H9 (cell line): ENCODE data around the gene ARVCF. TPM values are rescaled to one million over a fixed set of nuclear protein-coding genes. Genes with fewer than 3 reads are reported as not detected.

Experiments
- DNase-seq: peaks from one replicate; pipeline ENCODE4 v3.0.0-alpha.2; 2017
- H2AFZ ChIP-seq: one replicate; pipeline ENCODE4 v1.6.1; 2013; ENCODE audit warnings: mild to moderate bottlenecking, low read length, control low read depth, moderate library complexity
- H2AK5ac ChIP-seq: 2 replicates; pipeline ENCODE4 v1.6.1; 2013; ENCODE audit warnings: low read length, control low read depth, mixed read lengths; ENCODE audit not compliant: insufficient read length
- H2BK120ac ChIP-seq: one replicate; pipeline ENCODE4 v1.6.1; 2013; ENCODE audit warnings: low read depth, mild to moderate bottlenecking, low read length, control low read depth, inconsistent platforms; ENCODE audit not compliant: poor library complexity, severe bottlenecking
- H2BK12ac ChIP-seq: 2 replicates; pipeline ENCODE4 v1.6.1; 2013; ENCODE audit warnings: low read length, control low read depth, mixed read lengths, low read depth; ENCODE audit not compliant: insufficient read length
- H2BK15ac ChIP-seq: 2 replicates; pipeline ENCODE4 v1.6.1; 2013; ENCODE audit warnings: low read depth, low read length, control low read depth
- H2BK20ac ChIP-seq: one replicate; pipeline ENCODE4 v1.6.1; 2013; ENCODE audit warnings: low read depth, mild to moderate bottlenecking, low read length, control low read depth, inconsistent platforms; ENCODE audit not compliant: poor library complexity, severe bottlenecking
- H2BK5ac ChIP-seq: 2 replicates; pipeline ENCODE4 v1.6.1; 2013; ENCODE audit warnings: low read length, control low read depth, mixed read lengths; ENCODE audit not compliant: insufficient read length
- H3K14ac ChIP-seq: 2 replicates; pipeline ENCODE4 v1.6.1; 2013; ENCODE audit warnings: low read length, control low read depth; ENCODE audit not compliant: insufficient read depth
- H3K18ac ChIP-seq: 2 replicates; pipeline ENCODE4 v1.6.1; 2013; ENCODE audit warnings: low read depth, mild to moderate bottlenecking, mixed read lengths, low read length, control low read depth; ENCODE audit not compliant: insufficient read length
- H3K23ac ChIP-seq: 2 replicates; pipeline ENCODE4 v1.6.1; 2013; ENCODE audit warnings: low read length, control low read depth, mixed read lengths, low read depth; ENCODE audit not compliant: insufficient read length
- H3K23me2 ChIP-seq: 2 replicates; pipeline ENCODE4 v1.6.1; 2013; ENCODE audit warnings: low read depth, mild to moderate bottlenecking, mixed read lengths, low read length, control low read depth; ENCODE audit not compliant: insufficient read length, poor library complexity, severe bottlenecking
- H3K27ac ChIP-seq: 2 replicates; pipeline ENCODE4 v1.5.1; 2013; ENCODE audit warnings: low read length, control low read depth, mixed read lengths, low read depth; ENCODE audit not compliant: insufficient read length
- H3K27me3 ChIP-seq: 2 replicates; pipeline ENCODE4 v1.6.1; 2013; ENCODE audit warnings: low read length, control low read depth, inconsistent platforms; ENCODE audit not compliant: insufficient read depth
- H3K4ac ChIP-seq: 2 replicates; pipeline ENCODE4 v1.6.1; 2013; ENCODE audit warnings: low read depth, mild to moderate bottlenecking, control low read depth, inconsistent platforms, low read length, moderate library complexity
- H3K4me1 ChIP-seq: 2 replicates; pipeline ENCODE4 v1.6.1; 2013; ENCODE audit warnings: low read length, control low read depth, inconsistent platforms; ENCODE audit not compliant: insufficient read depth
- H3K4me2 ChIP-seq: 2 replicates; pipeline ENCODE4 v1.6.1; 2013; ENCODE audit warnings: low read length, control low read depth, mixed read lengths; ENCODE audit not compliant: insufficient read length, insufficient read depth
- H3K56ac ChIP-seq: 2 replicates; pipeline ENCODE4 v1.6.1; 2013; ENCODE audit warnings: low read depth, mild to moderate bottlenecking, mixed read lengths, low read length, control low read depth; ENCODE audit not compliant: insufficient read length
- H3K79me1 ChIP-seq: 2 replicates; pipeline ENCODE4 v1.6.1; 2013; ENCODE audit warnings: low read depth, mild to moderate bottlenecking, moderate library complexity, low read length, control low read depth, inconsistent platforms; ENCODE audit not compliant: insufficient read depth, poor library complexity, severe bottlenecking
- H3K79me2 ChIP-seq: 2 replicates; pipeline ENCODE4 v1.6.1; 2013; ENCODE audit warnings: low read length, control low read depth, inconsistent platforms; ENCODE audit not compliant: insufficient read depth
- H3K9ac ChIP-seq: 2 replicates; pipeline ENCODE4 v1.6.1; 2013; ENCODE audit warnings: low read length, control low read depth, mixed read lengths; ENCODE audit not compliant: insufficient read length; ENCODE audit errors: extremely low read depth
- H3K9me3 ChIP-seq: one replicate; pipeline ENCODE4 v1.6.1; 2013; ENCODE audit warnings: low read depth, low read length, inconsistent platforms; ENCODE audit not compliant: control insufficient read depth
- H3T11ph ChIP-seq: one replicate; pipeline ENCODE4 v1.6.1; 2013; ENCODE audit warnings: mild to moderate bottlenecking, low read length, control low read depth, inconsistent platforms
- H4K20me1 ChIP-seq: one replicate; pipeline ENCODE4 v1.6.1; 2013; ENCODE audit not compliant: control insufficient read depth, insufficient read length, insufficient read depth
- H4K5ac ChIP-seq: 2 replicates; pipeline ENCODE4 v1.6.1; 2013; ENCODE audit warnings: low read depth, mild to moderate bottlenecking, mixed read lengths, low read length, control low read depth; ENCODE audit not compliant: insufficient read length
- H4K8ac ChIP-seq: replicated peaks from 2 replicates; pipeline ENCODE4 v1.6.1; 2013; ENCODE audit warnings: low read length, control low read depth, mixed read lengths, low read depth; ENCODE audit not compliant: insufficient read length
- H4K91ac ChIP-seq: 2 replicates; pipeline ENCODE4 v1.6.1; 2013; ENCODE audit warnings: low read depth, mild to moderate bottlenecking, moderate library complexity, mixed read lengths, low read length, control low read depth; ENCODE audit not compliant: insufficient read length
- H3K27ac Mint-ChIP-seq, 3 experiments: 2 replicates in 2 of 3; 3 replicates in 1 of 3; pipeline ENCODE4 v1.8.0; 2020 to 2021; ENCODE audit warnings: mixed read lengths in 3 of 3, mild to moderate bottlenecking in 1 of 3, moderate library complexity in 1 of 3
- H3K27me3 Mint-ChIP-seq: 2 replicates; pipeline ENCODE4 v1.8.0; 2021; ENCODE audit warnings: low read depth, mild to moderate bottlenecking, moderate library complexity, mixed read lengths
- H3K36me3 Mint-ChIP-seq, 3 experiments: 2 replicates in 2 of 3; 3 replicates in 1 of 3; pipeline ENCODE4 v1.8.0; 2020 to 2021; ENCODE audit warnings: low read depth in 3 of 3, mixed read lengths in 3 of 3; ENCODE audit not compliant: insufficient read depth in 1 of 3
- H3K4me1 Mint-ChIP-seq, 2 experiments: 2 replicates each; pipeline ENCODE4 v1.8.0; 2020; ENCODE audit warnings: mixed read lengths in 2 of 2
- H3K4me3 Mint-ChIP-seq, 2 experiments: 2 replicates in 1 of 2; 3 replicates in 1 of 2; pipeline ENCODE4 v1.8.0; 2020 to 2021; ENCODE audit warnings: mild to moderate bottlenecking in 2 of 2, mixed read lengths in 2 of 2, moderate library complexity in 1 of 2
- H3K9me3 Mint-ChIP-seq, 2 experiments: 2 replicates in 1 of 2; 3 replicates in 1 of 2; pipeline ENCODE4 v1.8.0; 2020; ENCODE audit warnings: mild to moderate bottlenecking in 2 of 2, mixed read lengths in 2 of 2, moderate library complexity in 1 of 2
- CTCF ChIP-seq: fragments of 200-600 bp; sonication (generic); conservative IDR thresholded peaks from 3 replicates; pipeline ENCODE4 v1.8.0; 2021; ENCODE audit warnings: antibody characterized with exemption, mild to moderate bottlenecking
- WGBS: extraction: QIAGEN DNeasy Blood & Tissue Kit; methylation state at CpG from one replicate; pipeline ENCODE4 v1.1.7; 2013; ENCODE audit warnings: missing lambda C conversion rate, low lambda C conversion rate, mixed read lengths; ENCODE audit not compliant: insufficient read length; ENCODE audit errors: extremely low coverage; 5-methylcytosine and 5-hydroxymethylcytosine counted together
- total RNA-seq: library from RNA; stranded (reverse); gene quantifications from 2 replicates; pipeline ENCODE4 v1.2.1, GENCODE V29; 2021

The ARVCF gene
- total RNA-seq, 1 experiment from 2014 or later, result 40.7 TPM

- H3K27ac Mint-ChIP-seq, result peak overlapping the region in 2 of 3 experiments; percentile 39 to 40; a peak in 2 of 7 replicates
- Histone ChIP-seq H4K91ac (no peak overlapping the region), H3K23ac (no peak overlapping the region), H3K18ac (no peak overlapping the region), H3K79me2 (no peaks in the 10 kb centered on the region), H3K23me2 (no peaks in the 10 kb centered on the region), H2AFZ (no peak overlapping the region), H3K27ac (no peak overlapping the region), H4K20me1 (no peaks in the 10 kb centered on the region), H4K8ac (no peak overlapping the region), H3K4me2 (peak overlapping the region; percentile 61), H3K14ac (no peak overlapping the region), H3K9me3 (no peaks in the 10 kb centered on the region), H3K56ac (no peak overlapping the region), H3K79me1 (no peaks in the 10 kb centered on the region), H2BK120ac (no peak overlapping the region), H3K4ac (no peak overlapping the region), H3K9ac (no peak overlapping the region), H3K4me1 (peaks cover 2% of the 10 kb centered on the region; the same call in 1 of the 2 replicates), H4K5ac (no peak overlapping the region), H2AK5ac (no peak overlapping the region), H3K27me3 (no peaks in the 10 kb centered on the region), H2BK12ac (no peak overlapping the region), H2BK15ac (no peak overlapping the region), H2BK5ac (no peak overlapping the region), H2BK20ac (no peak overlapping the region), H3T11ph (no peak overlapping the region)
- H3K4me1 Mint-ChIP-seq, result peaks cover 18 to 31% of the 10 kb centered on the region in 2 experiments
- H3K9me3 Mint-ChIP-seq, result no peaks in the 10 kb centered on the region; a peak in 1 of 5 replicates
- peak; percentile 99 for DNase-seq
- H3K36me3 Mint-ChIP-seq, result no peaks in the 10 kb centered on the region; a peak in 1 of 7 replicates
- H3K27me3 Mint-ChIP-seq, result no peaks in the 10 kb centered on the region
- no peak for TF ChIP-seq CTCF
- H3K4me3 Mint-ChIP-seq, result peak overlapping the region; percentile 54 to 72
- WGBS, result no CpG with 5 or more reads among the region's 30 CpGs
Observed at GRCh38 chr22:19959043-19959586, 57.5 kb downstream of the ARVCF start.
